Measurements from ENCODE around the gene RPS23. TPM values are rescaled to one million over a fixed set of nuclear protein-coding genes. Genes with fewer than 3 reads are reported as not detected.

RPS23 gene
- total RNA-seq, 1 experiment from 2014 or later = 2,290 TPM

DNA sequence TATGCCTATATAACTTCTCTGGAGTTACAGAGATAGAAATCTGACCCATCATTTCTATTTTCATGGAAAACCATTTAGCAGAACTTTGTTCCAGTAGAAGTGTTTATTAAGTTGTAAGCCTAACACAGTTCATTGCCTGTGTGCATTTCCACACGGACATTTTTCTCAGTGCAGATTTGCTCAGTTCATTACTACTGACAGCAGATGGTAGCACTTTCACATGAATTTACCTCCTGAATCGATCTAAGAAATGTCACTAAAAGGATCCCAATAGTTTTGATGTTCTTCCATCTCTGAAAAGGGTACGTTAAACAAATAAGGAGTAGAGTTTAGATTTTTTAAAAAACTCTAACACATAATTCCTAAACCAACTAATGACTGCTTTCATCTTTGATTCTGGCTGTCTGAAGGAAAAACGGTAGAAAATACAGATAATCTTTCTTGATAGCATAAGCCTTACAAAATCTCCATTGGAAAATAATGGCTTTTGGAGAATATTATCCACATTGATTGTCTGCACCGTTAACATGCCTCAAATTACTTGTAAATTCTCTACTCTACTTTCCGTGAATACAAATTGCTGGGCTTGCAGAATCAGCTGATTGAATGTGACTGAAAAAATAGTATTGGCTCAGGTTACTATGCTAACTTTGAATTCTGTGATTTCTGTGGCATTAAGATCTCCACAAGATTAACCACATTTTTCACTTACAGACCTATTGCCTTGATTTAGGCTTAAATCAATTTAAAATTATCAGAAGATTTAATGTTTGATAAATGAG, 33.1 kb downstream of the RPS23 start:
- no peaks in the 10 kb centered on the region for H3K27me3 ChIP-seq (ENCODE audit: control insufficient read depth, insufficient read depth, low read length)
- no peak overlapping the region for H3K4me3 ChIP-seq (ENCODE audit: insufficient read depth, low read depth, low read length)
- no peak for DNase-seq
- no peaks in the 10 kb centered on the region for H3K36me3 ChIP-seq (replicated peaks; ENCODE audit: control insufficient read depth, insufficient read depth, low read length)

DNA sequence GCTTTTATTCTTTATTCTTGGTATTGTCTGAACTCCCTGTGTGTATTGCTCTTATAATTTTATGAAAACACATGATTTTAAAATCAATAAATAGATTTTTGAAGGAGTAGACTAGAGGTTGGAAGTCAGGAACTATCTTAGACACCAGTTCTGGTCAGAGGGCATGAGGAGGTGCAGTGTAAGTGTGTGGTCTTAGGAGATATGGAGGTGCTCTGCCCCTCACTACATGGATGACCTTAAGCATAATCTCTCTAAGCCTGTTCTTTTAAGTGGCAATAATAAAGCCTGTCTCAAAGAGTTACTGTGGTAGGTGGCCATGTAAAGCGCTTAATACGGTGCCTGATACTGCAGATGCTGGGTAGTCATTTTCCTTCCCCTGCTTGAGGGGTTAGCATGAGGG, 34.0 kb downstream of the RPS23 start:
- Histone ChIP-seq H3K4me3 (ENCODE audit: insufficient read depth, low read depth, low read length) (no peak overlapping the region), H3K27me3 (ENCODE audit: control insufficient read depth, insufficient read depth, low read length) (no peaks in the 10 kb centered on the region), H3K36me3 (replicated peaks; ENCODE audit: control insufficient read depth, insufficient read depth, low read length) (no peaks in the 10 kb centered on the region)
- DNase-seq = no peak

DNA sequence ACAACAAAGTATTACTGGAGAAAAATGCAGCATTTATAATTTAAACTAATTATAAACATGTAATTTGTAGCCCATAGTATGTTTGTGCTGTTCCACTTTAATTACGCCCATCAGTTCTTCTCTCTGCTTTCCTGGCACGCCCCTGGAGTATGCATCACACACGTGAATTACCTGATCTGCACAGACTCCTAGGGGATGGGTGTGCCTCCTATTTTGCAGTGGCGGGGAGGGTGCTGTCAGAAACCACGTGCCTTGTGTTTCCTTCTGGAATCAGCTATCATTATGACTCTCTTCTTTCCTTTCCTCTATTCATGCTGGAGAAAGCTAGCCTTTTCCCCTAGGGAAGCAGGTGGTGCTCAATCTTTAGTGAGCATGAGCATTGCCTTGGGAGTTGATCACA, 43.3 kb downstream of the RPS23 start:
- H3K36me3 ChIP-seq (replicated peaks; ENCODE audit: control insufficient read depth, insufficient read depth, low read length) = no peaks in the 10 kb centered on the region

DNA sequence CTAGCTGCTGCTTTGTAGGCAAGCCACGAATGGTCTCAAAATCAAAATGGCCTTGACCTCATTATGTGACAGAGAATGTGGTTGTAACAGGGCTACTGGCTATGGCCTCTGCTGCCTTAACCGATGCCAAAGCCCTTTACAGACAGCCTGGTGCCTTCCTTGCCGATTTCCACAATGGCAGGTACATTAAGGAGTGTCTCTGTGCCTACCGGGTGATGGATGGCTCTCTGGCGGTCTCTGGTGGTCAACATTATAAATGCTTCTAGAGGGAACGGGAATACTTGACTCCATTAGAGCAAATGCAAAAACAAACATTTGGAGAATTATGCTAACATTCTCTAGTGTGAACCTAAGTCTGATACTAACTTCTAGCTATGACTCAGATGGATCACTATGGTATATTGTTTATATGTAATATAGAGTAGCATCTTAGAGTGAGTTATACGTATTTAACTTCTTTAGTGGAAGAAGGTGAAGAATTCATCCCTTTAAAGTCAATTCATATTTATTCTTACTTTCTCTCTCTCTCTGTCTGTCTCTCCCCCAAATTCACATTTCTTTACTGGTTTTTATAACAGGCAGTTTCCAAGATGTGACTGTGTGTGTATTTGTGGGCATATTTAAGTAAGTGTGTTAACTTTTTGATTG, 52.5 kb downstream of the RPS23 start:
- no peaks in the 10 kb centered on the region for H3K36me3 ChIP-seq (replicated peaks; ENCODE audit: control insufficient read depth, insufficient read depth, low read length)
- peak; percentile 62 for DNase-seq
- H3K4me3 ChIP-seq (ENCODE audit: insufficient read depth, low read depth, low read length) = no peak overlapping the region
- H3K27me3 ChIP-seq (ENCODE audit: control insufficient read depth, insufficient read depth, low read length) = no peaks in the 10 kb centered on the region

More for the DNA sequence above, 43.3 kb downstream of the RPS23 start:
- no peaks in the 10 kb centered on the region for H3K27me3 ChIP-seq (ENCODE audit: control insufficient read depth, insufficient read depth, low read length)
- no peak for DNase-seq
- H3K4me3 ChIP-seq (ENCODE audit: insufficient read depth, low read depth, low read length) = no peak overlapping the region

Measured in H7 (cell line).